Vagina (tissue), 2 donors: ENCODE results near the gene FPGS.

Experiments
- POLR2AphosphoS5 ChIP-seq, 2 donors: sonication (generic); formaldehyde crosslinking; IDR thresholded peaks; one replicate each; pipeline ENCODE4 v1.9.0; 2017; ENCODE audit warnings: antibody characterized with exemption in 2 of 2, mild to moderate bottlenecking in 2 of 2, low read depth in 1 of 2; ENCODE audit not compliant: insufficient read depth in 1 of 2
- TF ChIP-seq, protein P1 (sequence below), 3 experiments: fragments of 450-650 bp in 2 of 3; fragments of 200-600 bp in 1 of 3; sonication (generic) in 1 of 3; IDR thresholded peaks; one replicate each; pipeline ENCODE4 v1.5.1; 2017 to 2019; ENCODE audit warnings: antibody characterized with exemption in 3 of 3, mild to moderate bottlenecking in 2 of 3, moderate library complexity in 2 of 3

DNA sequence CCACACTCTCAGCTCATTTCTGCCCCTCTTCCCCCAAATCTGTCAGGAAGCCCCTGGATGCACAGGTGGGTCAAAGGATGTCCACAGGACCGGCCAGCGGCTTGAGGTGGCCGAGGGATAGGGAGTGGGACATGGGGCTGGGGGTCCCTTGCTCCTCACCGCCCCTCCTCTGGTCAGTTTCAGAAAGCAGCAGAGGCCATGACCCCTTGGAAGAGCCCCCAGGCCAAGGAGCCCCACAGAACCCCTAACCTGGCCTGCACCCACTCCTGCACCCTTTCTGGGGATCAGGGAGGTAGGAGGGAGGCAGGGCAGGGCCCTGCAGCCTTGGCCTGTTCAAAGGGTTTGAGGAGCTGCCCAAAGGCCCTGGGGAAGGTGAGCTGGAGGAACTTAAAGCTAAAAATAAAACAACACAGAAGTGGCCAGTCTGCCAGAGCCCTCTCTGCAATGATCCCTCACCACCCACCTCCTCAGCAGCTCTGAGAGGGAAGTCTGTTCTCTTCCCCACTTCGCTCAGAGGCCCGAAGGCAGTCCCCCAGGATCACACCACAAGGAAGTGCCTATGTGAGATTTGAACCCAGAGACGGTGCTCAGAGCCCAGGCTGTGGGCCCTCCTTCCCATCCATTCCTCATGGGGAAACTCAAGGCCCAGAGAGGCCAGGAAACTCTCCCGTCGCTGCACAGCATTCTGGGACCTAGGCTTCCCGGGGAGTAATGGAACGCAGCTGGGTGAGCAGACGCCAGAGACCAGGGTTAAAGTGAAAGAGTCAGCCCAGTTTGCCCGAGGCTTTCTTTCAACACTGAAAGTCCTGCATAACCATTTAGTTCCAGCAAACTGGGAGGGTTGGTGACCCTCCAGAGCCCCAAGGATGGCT lies 50.9 kb downstream of the FPGS start:
- TF ChIP-seq, protein P1, sequence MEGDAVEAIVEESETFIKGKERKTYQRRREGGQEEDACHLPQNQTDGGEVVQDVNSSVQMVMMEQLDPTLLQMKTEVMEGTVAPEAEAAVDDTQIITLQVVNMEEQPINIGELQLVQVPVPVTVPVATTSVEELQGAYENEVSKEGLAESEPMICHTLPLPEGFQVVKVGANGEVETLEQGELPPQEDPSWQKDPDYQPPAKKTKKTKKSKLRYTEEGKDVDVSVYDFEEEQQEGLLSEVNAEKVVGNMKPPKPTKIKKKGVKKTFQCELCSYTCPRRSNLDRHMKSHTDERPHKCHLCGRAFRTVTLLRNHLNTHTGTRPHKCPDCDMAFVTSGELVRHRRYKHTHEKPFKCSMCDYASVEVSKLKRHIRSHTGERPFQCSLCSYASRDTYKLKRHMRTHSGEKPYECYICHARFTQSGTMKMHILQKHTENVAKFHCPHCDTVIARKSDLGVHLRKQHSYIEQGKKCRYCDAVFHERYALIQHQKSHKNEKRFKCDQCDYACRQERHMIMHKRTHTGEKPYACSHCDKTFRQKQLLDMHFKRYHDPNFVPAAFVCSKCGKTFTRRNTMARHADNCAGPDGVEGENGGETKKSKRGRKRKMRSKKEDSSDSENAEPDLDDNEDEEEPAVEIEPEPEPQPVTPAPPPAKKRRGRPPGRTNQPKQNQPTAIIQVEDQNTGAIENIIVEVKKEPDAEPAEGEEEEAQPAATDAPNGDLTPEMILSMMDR (IDR thresholded peaks at IDR 0.05) = no peak
- no peak for TF ChIP-seq POLR2AphosphoS5 (IDR thresholded peaks at IDR 0.05; ENCODE audit: insufficient read depth in 1 of 2, low read depth in 1 of 2)
